ENCODE data around the gene IL3RA.
"Not testable (repeated sequence)": the region's sequence is repeated elsewhere in the genome, so short reads cannot be mapped to it uniquely, and the experiment has no call there.

Gene IL3RA

DNA sequence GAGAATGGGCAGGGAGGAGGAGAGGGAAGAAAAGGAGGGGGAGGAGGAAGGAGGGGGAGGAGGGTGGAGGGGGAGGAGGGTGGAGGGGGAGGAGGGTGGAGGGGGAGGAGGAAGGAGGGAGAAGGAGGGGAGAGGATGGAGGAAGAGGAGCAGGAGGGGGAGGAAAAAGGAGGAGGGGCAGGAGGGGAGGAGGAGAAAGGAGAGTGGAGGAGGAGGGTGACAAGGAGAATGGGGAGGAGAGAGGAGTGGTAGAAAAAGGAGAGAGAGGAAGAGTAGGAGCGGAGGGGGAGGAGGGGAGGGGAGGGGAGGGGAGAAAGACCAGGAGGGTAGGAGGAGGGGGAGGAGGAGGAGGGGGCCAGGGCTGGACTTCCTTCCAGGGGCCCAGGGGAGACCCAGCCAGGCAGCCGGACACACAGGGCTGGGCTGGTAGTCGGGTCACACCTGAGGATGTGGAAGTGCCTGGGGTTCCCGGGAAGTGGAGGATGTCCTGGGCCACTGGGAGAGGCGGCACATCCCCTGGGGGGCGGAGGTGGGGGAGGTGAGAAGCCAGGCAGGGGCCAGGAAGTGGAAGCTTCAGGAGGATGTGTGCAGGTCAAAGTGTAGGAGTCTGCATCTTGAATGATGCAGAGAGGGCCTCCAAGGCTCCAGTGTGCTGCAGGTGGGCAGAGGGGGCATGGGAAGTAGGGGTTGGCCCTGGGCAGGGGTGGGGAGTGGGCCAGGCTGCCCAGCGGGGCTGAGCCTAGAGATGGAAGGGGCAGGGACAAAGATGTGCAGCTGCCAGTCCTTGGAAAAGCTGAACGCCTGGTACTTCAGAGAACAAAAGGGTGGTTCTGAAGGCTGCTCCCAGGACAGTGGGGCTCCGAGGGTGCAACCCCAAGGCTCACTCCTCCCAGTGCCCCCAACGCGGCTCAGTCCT, 18.8 kb downstream of the IL3RA start:
- no peak for TF ChIP-seq ZFX (IDR thresholded peaks at IDR 0.05; ENCODE audit: borderline replicate concordance)
- TF ChIP-seq, protein P1, sequence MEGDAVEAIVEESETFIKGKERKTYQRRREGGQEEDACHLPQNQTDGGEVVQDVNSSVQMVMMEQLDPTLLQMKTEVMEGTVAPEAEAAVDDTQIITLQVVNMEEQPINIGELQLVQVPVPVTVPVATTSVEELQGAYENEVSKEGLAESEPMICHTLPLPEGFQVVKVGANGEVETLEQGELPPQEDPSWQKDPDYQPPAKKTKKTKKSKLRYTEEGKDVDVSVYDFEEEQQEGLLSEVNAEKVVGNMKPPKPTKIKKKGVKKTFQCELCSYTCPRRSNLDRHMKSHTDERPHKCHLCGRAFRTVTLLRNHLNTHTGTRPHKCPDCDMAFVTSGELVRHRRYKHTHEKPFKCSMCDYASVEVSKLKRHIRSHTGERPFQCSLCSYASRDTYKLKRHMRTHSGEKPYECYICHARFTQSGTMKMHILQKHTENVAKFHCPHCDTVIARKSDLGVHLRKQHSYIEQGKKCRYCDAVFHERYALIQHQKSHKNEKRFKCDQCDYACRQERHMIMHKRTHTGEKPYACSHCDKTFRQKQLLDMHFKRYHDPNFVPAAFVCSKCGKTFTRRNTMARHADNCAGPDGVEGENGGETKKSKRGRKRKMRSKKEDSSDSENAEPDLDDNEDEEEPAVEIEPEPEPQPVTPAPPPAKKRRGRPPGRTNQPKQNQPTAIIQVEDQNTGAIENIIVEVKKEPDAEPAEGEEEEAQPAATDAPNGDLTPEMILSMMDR (IDR thresholded peaks at IDR 0.05), result no peak
- H3K27ac ChIP-seq, result no peak overlapping the region

DNA sequence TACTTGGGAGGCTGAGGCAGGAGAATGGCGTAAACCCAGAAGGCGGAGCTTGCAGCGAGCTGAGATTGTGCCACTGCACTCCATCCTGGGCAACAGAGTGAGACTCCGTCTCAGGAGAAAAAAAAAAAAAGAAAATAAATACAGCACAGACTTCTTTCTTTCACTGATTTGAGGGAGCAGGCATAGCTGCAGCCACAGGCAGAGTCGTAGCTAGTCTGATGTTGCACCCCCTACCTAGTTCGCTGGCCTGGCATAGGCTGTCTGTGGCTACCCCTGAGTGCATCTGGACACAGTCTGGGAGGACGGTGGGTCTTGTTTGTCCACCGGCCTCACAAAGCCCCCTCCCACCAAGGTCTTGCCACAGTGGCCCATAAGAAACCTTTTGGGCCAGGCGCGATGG, 21.4 kb downstream of the IL3RA start:
- TF ChIP-seq, protein P1 (IDR thresholded peaks at IDR 0.05), result no peak
- no peak for TF ChIP-seq ZFX (IDR thresholded peaks at IDR 0.05; ENCODE audit: borderline replicate concordance)

DNA sequence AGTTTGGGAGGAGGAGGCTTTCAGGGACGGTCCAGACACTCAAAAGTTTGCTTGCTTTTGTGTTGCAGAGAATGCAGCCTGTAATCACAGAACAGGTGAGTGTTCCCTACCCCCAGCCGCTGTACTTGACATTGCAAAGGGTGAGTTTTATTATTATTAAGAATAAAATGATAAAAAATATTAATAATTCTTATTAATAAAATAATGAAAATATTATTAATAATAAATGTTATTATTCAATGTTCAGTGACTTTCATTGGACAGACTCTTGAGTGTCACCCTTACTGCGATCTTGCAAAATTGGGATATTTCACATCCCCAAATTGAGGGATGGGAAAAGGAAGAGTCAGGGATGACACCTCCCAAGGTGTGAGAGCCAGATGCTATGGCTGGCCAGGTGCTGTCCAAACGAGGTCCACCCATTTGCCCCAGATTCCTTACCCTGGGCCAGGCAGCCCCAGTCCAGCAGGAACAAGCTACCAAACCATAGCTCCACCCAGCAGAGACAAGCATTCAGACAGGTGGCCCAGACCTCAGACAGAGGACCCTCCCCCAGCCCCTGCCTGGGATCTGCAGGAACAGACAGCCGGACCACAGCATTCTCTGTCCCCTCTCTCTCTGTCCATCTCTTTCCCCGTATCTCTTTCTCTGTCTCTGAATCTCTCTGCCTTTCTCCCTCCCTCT, 22.4 kb downstream of the IL3RA start:
- no peak for TF ChIP-seq ZFX (IDR thresholded peaks at IDR 0.05; ENCODE audit: borderline replicate concordance)
- TF ChIP-seq, protein P1 (IDR thresholded peaks at IDR 0.05), result no peak
- no peak overlapping the region for H3K27ac ChIP-seq

More for the DNA sequence above, 21.4 kb downstream of the IL3RA start:
- H3K27ac ChIP-seq, result no peak overlapping the region

DNA sequence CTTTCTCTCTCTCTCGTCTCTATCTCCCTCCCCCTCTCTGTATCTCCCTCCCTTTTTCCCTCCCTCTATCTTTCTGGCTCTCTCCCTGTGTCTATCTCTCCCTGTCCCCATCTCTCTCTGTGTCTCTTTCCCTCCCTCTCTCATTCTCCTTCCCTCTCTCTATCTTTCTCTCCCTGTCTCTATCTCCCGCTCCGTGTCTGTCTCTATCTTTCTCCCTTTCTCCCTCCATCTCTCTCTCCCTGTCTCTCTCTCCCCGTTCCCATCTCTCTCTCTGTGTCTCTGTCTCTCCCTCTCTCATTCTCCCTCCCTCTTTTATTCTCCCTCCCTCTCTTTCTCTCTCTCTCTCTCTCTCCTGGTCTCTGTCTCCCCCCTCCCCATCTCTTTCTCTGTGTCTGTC, 22.9 kb downstream of the IL3RA start:
- H3K27ac ChIP-seq, result no peak overlapping the region
- no peak for TF ChIP-seq ZFX (IDR thresholded peaks at IDR 0.05; ENCODE audit: borderline replicate concordance)
- TF ChIP-seq, protein P1 (IDR thresholded peaks at IDR 0.05), result no peak

DNA sequence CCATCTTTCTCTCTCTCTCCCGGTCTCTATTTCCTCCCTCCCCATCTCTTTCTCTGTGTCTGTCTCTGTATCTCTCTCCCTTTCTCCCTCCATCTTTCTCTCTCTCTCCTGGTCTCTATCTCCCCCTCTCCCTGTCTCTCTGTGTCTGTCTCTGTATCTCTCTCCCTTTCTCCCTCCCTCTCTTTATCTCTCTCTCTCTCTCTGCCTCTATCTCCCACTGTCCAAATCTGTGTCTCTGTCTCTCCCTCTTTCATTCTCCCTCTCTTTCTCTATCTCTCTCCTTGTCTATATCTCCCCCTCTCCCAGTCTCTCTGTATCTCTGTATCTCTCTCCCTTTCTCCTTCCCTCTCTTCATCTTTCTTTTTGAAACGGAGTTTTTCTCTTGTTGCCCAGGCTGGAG, 23.6 kb downstream of the IL3RA start:
- H3K27ac ChIP-seq, result no peak overlapping the region
- TF ChIP-seq, protein P1 (IDR thresholded peaks at IDR 0.05), result no peak
- no peak for TF ChIP-seq ZFX (IDR thresholded peaks at IDR 0.05; ENCODE audit: borderline replicate concordance)

DNA sequence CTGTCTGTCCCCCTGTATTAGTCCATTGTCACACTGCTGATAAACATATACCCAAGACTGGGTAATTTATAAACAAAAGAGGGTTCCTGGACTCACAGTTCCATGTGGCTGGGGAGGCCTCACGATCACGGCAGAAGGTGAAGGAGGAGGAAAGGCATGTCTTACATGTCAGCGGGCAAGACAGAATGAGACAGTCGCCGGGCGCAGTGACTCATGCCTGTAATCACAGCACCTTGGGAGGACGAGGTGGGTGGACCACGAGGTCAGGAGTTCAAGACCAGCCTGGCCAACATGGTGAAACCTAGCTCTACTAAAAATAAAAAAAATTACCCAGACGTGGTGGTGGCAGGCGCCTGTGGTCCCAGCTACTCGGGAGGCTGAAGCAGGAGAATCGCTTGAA, 24.7 kb downstream of the IL3RA start:
- H3K27ac ChIP-seq, result no peak overlapping the region
- TF ChIP-seq ZFX (IDR thresholded peaks at IDR 0.05; ENCODE audit: borderline replicate concordance), result no peak
- TF ChIP-seq, protein P1 (IDR thresholded peaks at IDR 0.05), result no peak

DNA sequence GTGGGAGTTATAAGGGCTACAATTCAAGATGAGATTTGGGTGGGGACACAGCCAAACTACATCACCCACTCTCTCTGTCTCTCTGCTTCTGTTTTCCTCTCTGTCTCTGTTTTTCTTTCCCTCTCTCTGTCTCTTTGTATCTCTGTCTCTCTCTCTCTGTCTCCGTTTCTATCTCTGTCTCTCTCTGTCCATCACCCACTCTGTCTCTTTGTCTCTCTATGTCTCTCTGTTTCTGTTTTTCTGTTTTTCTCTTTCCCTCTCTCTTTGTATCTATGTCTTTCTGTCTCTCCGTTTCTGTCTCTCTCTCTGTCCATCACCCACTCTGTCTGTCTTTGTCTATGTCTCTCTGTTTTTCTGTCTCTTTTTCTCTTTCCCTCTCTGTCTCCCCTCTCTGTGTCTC, 25.3 kb downstream of the IL3RA start:
- H3K27ac ChIP-seq, result no peak overlapping the region
- no peak for TF ChIP-seq ZFX (IDR thresholded peaks at IDR 0.05; ENCODE audit: borderline replicate concordance)
- TF ChIP-seq, protein P1 (IDR thresholded peaks at IDR 0.05), result no peak

DNA sequence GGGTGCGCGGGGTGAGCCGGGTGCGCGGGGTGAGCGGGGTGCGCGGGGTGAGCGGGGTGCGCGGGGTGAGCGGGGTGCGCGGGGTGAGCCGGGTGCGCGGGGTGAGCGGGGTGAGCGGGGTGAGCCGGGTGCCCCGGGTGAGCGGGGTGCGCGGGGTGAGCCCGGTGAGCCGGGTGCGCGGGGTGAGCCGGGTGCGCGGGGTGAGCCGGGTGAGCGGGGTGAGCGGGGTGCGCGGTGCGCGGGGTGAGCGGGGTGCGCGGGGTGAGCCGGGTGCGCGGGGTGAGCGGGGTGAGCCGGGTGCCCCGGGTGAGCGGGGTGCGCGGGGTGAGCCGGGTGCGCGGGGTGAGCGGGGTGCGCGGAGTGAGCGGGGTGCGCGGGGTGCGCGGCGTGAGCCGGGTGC, 29.8 kb downstream of the IL3RA start:
- H3K27ac ChIP-seq, result not testable (repeated sequence)

All from 22Rv1 (cell line).